HL-60/S4 (cell line): Measurements from ENCODE around the gene PANK1.
"Not testable (repeated sequence)": the region's sequence is repeated elsewhere in the genome, so short reads cannot be mapped to it uniquely, and the experiment has no call there.

Source experiments
- in situ Hi-C: fragments of 300-500 bp; cut with MboI; formaldehyde crosslinking; loops from 2 replicates; pipeline ENCODE4 v1.14.3; 2022; ENCODE audit warnings: low sequenced_read_pairs

PANK1 gene

GRCh38 chr10:89576022-89576421 lies 69.0 kb downstream of the PANK1 start:
- in situ Hi-C loops, result no loop called here

- in situ Hi-C loops, result no loop called here
Measured at GRCh38 chr10:89575031-89575430, 70.0 kb downstream of the PANK1 start.

GRCh38 chr10:89574368-89574767 lies 70.7 kb downstream of the PANK1 start:
- in situ Hi-C loops, result no loop called here

DNA sequence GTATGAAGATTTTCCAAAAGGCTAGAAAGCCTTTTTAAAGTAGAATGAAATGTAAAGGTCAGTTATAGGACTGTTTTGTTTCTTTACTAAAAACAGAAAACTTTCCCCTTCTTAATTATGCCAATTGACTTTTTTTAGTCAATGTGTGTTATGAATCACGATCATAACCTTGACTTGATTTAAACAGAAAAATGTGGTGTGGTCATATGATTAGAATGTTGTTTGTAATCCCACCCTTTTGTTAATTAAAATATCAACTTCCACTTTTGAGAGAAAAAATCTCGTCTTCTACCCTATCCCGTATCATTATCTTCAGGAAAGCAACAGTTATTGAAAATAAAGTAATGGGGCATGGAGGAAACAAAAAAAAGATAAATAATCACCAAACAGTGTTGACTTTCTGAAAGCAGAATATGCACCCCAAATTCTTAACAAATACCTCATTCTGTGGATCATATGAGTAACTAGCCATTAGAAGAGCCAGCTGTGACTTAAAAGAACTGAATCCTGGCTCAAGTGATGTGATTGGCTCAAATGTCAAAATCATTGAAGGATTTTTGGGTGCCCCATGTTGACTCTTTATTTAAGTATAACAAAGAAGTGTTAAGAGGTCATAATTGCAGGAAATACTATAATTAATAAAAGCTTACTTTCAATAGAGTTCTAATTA lies 77.3 kb downstream of the PANK1 start:
- in situ Hi-C loops, result loop anchor here (10.0 kb wide), 1 partner anchor 313 kb away; the partner anchor contains the start of gene LIPA

DNA sequence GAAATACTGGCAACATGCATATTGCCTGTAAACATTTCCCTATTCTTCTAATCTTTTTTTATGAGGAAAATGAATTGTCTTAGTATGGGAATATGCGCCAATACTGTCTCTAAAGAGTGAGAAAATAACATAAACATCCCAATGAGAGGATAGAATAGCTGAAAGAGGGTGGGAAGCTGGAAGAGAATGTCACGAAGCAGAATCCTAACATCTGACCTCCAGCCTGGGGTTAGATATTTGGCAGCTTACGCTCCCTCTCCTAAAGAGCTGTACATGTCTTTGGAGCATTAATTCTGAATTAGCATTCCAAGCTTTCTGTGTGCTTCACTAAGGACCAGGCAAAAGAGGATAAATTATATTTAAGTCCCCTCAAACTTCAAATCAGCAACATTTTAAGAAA lies 78.0 kb downstream of the PANK1 start:
- in situ Hi-C loops, result loop anchor here (10.0 kb wide), 1 partner anchor 312 kb away; the partner anchor contains the start of gene LIPA

GRCh38 chr10:89566095-89566950 lies 78.7 kb downstream of the PANK1 start:
- in situ Hi-C loops, result loop anchor here (10.0 kb wide), 1 partner anchor 312 kb away; the partner anchor contains the start of gene LIPA

DNA sequence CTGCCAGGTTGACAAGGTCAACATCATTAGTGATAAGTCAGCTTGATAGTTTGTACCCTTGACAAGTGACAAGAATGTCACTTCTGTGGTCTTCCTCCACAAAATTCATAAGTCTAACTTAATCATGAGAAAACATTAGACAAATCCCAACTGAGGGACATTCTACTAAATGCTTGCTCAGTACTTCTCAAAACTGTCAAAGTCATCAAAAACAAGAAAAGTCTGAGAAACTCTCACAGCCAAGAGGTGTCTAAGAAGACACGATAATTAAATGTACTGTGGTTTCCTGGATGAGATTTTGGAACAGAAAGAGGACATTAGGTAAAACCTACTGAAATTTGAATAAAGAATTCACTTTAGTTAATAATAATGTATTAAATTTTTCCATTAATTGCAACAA lies 79.9 kb downstream of the PANK1 start:
- in situ Hi-C loops, result loop anchor here (10.0 kb wide), 1 partner anchor 310 kb away; the partner anchor contains the start of gene LIPA

DNA sequence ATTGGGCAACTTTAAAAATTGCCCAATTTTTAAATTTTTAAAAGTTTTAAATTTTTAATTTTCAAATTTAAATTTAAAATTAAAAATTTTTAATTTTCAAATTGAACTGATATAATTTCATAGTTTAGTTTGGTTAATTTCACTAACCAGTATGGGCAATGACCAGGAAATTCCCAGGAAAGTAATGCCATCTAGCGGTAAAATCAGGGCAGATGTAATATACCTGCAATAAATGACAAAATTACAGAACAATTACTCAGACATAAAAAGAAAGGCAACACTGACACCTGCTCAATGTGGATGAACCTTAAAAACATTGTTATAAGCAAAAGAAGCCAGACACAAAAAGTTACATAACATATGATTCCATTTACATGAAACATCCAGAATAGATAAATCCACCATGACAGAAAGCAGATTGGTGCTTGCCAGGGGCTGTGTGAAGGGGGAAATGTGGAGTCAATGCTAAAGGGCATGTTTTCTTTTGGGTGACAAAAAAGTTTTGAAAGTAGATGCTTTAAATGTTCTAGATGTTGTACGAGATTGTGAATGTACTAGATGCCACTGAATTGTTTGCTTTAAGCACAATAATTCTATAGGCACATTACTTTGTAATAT lies 81.1 kb downstream of the PANK1 start:
- in situ Hi-C loops, result loop anchor here (10.0 kb wide), 1 partner anchor 309 kb away; the partner anchor contains the start of gene LIPA

- in situ Hi-C loops, result loop anchor here (10.0 kb wide), 1 partner anchor 309 kb away; the partner anchor contains the start of gene LIPA
Measured at GRCh38 chr10:89563311-89563710, 81.7 kb downstream of the PANK1 start.

DNA sequence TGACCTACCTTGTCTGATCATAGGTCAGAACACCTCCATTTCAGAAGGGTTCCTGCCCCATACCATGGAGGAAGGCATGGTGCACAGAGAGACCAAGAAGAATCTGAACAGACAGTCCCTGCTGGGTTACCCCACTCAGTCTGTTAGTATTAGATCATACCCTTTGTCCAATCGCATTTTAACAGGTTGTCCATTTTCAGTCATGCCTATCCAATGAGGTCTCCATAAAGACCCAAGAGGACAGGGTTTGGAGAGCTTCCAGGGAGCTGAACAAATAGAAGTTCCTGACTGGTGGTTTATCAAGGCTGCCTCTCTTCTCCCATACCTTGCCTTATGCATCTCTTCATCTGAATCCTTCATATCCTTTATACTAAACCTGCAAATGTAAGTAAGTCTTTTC lies 88.4 kb downstream of the PANK1 start:
- in situ Hi-C loops, result loop anchor here (10.0 kb wide), 1 partner anchor 132 kb away; no protein-coding TSS in a partner anchor

GRCh38 chr10:89555688-89556445 lies 89.2 kb downstream of the PANK1 start:
- in situ Hi-C loops, result loop anchor here (10.0 kb wide), 1 partner anchor 131 kb away; no protein-coding TSS in a partner anchor

- in situ Hi-C loops, result loop anchor here (10.0 kb wide), 1 partner anchor 130 kb away; no protein-coding TSS in a partner anchor
Measured at GRCh38 chr10:89554433-89554832, 90.6 kb downstream of the PANK1 start.

DNA sequence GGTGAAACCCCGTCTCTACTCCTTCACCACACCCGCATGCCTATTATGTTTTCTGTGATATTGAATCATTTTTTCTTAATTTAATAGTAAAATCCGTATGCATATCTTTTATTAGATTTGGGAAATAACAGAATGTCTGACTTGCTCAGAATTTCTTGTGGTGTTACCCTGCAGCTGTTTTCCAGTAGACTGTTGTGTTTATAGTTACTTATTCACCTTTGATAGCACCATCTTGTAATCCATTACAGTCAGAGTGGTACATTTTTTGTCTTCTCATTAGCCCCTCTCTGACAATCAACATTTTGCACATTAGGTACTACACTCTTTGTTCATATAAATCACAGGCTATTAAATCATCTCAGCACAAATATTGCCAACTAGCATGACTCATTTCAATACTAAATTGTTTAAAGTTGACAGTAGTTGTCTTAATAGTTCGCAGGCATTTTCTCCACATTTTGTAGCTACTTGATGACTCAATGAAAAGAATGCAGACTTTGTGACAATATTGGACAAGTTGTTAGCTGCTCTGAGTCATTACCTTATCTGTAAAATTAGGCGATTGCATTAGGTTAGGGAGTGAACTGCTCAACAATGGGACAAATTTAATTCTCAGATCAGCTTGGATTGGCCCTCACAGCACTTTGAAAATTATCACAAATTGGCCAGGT lies 91.8 kb downstream of the PANK1 start:
- in situ Hi-C loops, result loop anchor here (10.0 kb wide), 1 partner anchor 128 kb away; no protein-coding TSS in a partner anchor

DNA sequence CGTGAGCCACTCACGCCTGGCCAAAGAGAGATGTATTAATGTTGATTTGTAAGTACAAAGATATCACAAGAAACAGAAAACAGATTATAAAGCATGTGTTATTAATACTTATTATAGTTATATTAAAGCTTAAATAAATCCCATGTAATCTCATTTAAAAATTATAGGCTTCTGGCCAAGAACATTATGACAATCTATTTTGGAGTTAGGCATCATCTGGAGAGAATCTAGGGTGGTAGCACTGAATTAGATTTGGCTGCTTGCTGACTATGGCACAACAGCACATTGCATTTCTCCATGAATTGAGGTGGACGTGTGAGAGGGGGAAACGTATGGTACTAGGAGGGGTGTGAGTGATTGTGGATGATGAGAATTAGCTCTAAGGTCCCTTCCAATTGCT lies 92.8 kb downstream of the PANK1 start:
- in situ Hi-C loops, result loop anchor here (10.0 kb wide), 1 partner anchor 127 kb away; no protein-coding TSS in a partner anchor

- in situ Hi-C loops, result loop anchor here (10.0 kb wide), 1 partner anchor 126 kb away; no protein-coding TSS in a partner anchor
Measured at GRCh38 chr10:89550509-89550908, 94.5 kb downstream of the PANK1 start.

DNA sequence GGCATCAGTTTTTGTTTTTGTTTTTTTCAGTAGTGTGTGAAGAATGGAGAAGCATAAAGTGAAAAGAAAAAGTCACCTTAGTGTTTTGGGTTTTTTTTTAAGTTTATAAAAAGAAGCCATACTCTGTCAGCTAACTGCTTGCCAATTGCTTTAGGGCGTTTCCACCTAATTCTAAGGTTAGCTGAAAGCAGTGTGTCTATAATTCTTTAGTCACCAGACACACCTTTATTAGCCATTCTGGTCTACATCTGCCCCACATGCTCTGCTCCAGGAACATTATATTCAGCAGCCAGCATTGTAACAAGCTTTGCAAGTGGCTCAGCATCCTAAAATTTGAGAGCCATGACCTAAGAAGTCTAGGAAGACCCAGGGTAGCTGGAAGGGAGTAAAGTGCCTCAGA lies 95.5 kb downstream of the PANK1 start:
- in situ Hi-C loops, result no loop called here

DNA sequence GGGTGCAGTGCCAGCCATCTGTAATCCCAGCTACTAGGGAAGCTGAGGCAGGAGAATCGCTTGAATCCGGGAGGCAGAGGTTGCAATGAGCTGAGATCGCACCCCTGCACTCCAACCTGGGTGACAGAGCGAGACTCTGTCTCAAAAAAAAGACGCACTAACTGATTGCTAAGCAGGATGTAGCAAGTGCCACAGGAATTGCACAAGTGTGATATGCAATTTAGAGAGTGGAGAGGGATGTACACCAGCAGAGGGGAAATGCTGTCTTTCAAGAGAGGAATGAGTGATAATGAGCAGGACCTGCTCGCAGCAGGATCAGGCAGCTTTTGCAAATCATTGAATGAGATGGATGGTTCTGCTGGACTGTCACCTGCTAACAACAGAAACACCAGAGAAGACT lies 96.4 kb downstream of the PANK1 start:
- in situ Hi-C loops, result no loop called here

GRCh38 chr10:89547853-89548513 lies 97.1 kb downstream of the PANK1 start:
- in situ Hi-C loops, result no loop called here

GRCh38 chr10:89546651-89547050 lies 98.4 kb downstream of the PANK1 start:
- in situ Hi-C loops, result not testable (repeated sequence)
